Inflammatory macrophage (primary cell): Measurements from ENCODE around the gene TNKS1BP1.
"Not testable (repeated sequence)": the region's sequence is repeated elsewhere in the genome, so short reads cannot be mapped to it uniquely, and the experiment has no call there.

ENCODE experiments used
- DNase-seq, 2 donors: peaks; one replicate each; pipeline ENCODE4 v3.0.0-alpha.2; 2020 to 2022
- total RNA-seq, 18 experiments: gene quantifications; one replicate each; lab custom pipeline; 2026; ENCODE audit warnings: mixed read lengths in 6 of 18, inconsistent platforms in 2 of 18; lab: John Stamatoyannopoulos, UW

Gene TNKS1BP1, protein sequence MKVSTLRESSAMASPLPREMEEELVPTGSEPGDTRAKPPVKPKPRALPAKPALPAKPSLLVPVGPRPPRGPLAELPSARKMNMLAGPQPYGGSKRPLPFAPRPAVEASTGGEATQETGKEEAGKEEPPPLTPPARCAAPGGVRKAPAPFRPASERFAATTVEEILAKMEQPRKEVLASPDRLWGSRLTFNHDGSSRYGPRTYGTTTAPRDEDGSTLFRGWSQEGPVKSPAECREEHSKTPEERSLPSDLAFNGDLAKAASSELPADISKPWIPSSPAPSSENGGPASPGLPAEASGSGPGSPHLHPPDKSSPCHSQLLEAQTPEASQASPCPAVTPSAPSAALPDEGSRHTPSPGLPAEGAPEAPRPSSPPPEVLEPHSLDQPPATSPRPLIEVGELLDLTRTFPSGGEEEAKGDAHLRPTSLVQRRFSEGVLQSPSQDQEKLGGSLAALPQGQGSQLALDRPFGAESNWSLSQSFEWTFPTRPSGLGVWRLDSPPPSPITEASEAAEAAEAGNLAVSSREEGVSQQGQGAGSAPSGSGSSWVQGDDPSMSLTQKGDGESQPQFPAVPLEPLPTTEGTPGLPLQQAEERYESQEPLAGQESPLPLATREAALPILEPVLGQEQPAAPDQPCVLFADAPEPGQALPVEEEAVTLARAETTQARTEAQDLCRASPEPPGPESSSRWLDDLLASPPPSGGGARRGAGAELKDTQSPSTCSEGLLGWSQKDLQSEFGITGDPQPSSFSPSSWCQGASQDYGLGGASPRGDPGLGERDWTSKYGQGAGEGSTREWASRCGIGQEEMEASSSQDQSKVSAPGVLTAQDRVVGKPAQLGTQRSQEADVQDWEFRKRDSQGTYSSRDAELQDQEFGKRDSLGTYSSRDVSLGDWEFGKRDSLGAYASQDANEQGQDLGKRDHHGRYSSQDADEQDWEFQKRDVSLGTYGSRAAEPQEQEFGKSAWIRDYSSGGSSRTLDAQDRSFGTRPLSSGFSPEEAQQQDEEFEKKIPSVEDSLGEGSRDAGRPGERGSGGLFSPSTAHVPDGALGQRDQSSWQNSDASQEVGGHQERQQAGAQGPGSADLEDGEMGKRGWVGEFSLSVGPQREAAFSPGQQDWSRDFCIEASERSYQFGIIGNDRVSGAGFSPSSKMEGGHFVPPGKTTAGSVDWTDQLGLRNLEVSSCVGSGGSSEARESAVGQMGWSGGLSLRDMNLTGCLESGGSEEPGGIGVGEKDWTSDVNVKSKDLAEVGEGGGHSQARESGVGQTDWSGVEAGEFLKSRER (N-terminal part only)
- 4.9 to 68.5 (median 22.8) reads per million in 18 experiments for total RNA-seq

DNA sequence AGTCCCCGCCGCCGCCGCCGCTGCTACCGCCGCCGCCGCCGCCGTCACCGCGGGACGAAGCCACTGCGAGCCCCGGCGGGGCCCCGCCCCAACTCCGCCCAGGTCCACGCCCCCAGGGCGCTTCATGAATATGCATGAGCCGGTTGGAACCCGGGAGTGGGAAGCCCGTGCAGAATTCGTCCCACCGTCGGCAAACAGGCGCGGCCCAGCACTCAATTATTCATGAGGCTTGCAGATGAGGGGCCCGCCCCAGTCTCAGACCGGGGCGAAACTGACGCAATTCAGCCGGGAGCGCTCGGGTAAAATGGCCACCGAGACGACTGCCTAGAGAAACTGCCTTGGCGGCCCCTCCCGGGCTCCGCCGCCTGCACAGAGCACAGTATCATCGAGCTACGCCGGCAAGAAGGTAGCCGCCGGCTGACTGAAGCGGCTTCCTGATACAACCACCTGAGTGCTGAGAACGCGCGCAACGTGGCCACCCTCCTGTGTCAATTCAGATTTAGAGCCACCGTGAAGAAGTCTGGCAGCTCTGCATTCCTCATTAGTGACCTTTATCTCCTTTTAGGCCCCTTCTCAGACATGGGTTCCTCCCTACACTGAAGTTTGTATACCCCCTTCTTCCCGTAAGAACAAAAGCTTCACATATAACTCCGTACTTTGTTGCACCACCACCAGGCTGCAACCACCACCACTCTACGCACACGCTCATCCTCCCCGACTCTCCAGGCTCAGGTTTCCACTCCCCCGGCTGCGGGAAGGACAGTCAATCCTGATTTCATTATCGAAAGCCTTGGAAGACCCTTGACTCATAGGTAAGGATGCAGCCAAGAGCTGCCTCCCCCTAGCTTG is at the start of gene TNKS1BP1:
TSS of gene TNKS1BP1 (minus strand) at position 67 of the 849 bp plus-strand sequence. CDS start 3,067 bp downstream, outside the sequence.
- DNase-seq, result peak; percentile 95 to 97

DNA sequence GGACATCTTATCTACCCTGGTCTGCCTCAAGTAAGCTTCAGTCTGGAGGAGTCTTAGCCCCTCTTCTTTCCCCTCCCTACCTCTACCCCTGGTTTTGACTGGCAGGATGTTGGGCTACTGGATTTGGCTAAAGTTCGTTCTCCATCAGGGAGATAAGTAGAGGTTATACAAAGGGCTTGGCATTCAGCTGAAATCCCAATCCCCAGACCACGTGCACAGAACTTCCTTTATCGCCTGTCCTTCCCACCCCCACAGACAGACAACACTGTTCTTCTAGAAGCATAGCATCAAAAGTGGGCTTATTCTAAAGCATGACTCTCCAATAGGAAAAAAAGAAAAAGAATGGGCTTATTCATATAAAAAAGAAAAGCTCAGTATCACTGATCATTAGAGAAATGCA is 48.4 kb upstream of the TNKS1BP1 start:
- no peak for DNase-seq

DNA sequence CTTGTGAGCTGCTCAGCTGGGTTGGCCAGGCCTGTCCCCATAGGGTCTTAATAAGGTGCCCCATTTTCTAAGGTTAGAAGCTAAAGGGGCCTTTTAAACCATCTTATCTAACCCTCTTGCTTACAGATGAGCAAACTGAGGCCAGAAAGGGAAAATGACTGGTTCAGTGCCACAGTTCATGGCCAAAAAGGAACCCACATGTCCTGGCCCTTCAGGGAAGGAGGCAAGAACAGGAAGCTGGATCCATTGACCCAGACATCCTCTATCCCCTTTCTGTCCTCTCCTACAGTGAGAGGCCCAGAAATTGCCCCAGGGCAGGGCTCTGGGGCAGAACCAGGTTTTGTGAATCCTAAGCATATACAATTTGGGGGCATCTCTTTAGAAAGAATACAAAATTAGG is 46.2 kb upstream of the TNKS1BP1 start:
- DNase-seq, result peak; percentile 32 to 47

DNA sequence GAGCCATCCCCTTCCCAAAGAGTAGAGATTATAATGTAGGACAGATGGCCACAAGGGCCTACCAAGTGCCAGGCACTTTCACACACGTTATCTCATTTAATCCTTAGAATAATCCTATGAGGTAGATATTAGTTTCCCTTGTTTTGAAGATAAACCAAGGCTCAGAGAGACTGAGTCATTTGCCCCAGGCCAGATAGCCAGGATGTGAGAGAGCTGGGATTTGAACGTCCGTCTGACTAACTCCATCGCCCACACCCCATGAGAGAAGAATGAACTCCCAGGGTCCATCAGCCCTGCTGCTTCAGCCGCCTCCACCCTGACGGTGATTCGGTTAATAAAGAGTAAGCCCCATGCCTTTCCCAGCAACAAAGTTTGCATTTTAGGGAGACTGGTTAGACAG is 45.5 kb upstream of the TNKS1BP1 start:
- DNase-seq, result no peak

DNA sequence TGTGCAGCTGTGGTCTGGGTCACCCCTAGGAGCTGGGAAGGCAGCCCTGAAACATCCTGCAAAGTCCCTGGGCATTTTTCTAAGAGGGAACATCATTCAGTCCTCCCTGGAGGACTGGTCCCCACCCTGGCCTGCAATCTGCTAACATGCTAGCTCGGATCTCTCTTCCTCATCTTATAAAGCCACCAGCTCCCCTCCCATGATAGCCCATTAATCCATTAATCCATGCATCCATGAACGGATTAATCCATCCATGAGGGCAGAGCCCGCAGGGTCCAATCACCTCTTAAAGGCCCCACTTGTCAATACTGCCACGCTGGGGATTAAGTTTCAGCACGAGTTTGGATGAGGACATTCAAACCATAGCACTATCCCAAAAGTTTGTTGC is 44.1 kb upstream of the TNKS1BP1 start:
- no peak for DNase-seq

DNA sequence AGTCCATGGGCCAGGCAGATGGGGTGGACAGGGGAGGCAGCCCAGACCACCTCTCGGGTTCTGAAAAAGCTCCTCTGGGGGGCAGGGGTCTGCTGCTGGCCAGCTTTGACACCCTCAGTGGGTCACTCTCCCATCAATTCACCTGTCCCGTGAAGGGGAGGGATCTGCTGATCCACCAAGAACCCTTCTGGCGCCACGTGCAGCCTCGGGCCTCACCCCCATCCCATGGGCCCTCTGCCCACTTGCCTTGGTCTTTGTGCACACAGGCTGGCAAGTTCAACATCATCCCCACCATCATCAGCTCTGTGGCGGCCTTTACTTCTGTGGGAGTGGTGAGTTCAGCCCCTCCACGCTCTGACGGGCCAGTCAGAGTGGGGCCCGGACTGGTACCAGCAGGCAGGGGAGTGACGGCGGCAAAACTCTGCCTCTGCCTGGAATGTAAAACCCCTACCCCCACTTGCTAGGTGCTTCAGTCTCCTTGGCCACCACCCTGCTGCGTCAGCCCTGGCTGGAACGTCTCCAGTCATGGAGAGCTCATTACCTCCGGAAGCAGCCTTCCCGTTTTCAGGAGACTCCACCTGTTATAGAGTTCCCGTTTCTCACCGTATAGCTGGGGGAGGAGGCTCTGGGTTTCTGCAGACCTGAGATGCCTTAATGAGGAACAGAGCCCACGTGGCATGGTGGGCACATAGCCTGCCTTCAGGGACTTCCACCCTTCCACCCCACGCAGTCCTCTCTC is 43.5 kb upstream of the TNKS1BP1 start:
- DNase-seq, result peak; percentile 53 to 71

DNA sequence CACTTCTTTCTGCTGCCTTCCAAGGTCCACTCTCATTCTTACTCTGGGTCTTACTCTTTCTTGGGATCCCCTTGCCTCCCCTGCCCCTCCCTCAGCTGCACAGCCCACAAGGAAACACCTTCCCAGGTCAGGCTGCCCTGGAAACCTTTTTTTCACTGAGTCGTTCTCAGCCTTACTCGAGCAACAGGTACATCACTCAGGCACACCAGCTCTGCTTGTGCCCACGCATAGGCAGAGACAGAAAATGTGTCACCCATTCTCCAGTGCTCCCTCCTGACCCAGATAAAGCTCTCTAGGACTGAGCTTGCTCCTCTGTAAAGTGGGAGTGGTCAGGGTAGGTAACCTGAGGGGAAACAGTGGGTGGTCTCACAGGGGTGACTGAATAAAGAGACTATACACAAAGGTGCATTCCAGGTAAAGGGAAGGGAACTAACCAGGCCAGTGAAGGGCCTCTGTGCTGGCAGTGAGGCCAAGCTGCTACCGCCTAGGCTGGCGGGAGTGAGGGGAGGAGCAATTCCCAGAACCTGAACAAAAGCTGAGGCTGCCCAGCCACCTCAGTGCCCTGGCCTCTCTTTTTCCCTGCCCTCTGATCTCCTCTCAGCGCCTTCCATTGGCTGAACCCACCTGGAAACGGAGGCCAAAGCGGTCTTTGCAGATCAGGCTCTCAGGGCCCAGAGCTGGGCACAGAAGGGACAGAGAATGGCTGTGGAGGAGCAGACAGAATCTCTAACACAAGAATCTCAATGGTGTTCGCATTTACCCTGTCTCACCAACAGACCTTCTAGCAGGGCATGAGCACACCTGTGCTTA is 40.3 kb upstream of the TNKS1BP1 start:
- DNase-seq, result no peak

DNA sequence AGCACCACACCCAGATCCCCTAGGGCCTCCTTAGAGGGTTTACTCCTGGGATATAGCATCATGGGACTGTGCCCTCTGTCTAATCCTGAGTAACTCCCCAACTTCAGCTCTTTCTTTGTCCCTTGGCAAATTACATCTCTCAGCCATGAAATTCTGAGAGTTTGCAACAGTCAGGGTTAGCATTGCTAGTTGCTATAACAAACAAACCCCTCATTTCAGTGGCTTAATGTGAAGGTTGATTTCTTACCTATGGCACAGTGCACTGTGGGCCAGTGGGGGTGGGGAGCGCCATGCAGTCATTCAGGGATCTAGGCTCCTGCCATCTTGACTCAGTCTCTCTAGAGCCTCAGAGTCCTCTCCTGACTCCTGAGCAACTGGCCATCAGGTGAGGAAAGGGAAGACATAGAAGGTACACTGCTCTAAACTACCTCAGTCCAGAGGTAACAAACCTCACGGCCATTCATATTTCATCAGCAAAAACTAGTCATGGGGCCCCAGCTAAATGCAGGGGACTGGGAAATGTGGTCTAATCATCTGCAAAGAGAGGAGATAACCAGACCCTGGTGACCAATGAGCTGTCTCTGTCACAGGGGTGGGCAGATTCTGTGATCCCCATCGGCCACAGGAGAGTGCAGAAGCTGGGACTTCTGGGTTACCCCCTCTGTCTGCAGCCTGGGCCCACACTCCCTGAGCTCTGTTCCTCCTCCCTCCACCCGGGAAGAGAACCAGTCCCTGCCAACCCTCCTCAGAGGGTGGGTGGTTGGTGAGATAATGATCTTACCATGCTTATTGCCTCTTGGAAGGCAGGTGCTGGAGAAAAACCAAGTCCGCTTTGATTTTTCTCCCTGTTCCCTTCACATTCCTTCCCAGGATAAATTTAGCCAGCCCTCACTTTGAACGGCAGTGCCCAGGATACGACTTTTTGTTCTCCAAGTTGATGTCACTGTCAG is 38.7 kb upstream of the TNKS1BP1 start:
- DNase-seq, result no peak

DNA sequence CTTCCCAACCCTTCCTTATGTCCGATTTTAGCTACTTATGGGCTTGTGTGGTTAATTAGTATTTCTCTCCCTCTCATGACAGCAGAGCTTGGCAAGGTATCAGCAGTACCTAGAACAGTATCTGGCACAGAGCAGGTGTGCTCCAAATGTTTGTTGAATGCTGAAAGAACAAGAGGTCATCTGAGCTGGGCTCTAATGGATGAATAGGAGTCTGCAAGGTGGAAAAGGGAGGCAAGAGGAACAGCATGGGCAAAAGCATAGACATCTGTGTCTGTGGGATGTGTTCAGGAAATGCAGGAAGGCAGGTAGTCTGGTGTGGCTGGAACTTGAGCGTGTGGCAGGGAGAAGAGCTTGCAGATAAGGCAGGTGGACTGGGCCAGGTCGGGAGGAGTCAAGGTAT is 37.2 kb upstream of the TNKS1BP1 start:
- DNase-seq, result no peak

DNA sequence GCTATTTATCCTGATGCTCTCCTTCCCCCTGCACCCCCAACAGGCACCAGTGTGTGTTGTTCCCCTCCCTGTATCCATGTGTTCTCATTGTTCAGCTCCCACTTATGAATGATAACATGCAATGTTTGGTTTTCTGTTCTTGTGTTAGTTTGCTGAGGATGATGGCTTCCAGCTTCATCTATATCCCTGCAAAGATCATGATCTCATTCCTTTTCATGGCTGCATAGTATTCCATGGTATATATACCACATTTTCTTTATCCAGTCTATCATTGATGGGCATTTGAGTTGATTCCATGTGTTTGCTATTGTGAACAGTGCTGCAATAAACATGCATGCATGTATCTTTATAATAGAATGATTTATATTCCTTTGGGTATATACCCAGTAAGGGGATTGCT is 36.7 kb upstream of the TNKS1BP1 start:
- not testable (repeated sequence) for DNase-seq

DNA sequence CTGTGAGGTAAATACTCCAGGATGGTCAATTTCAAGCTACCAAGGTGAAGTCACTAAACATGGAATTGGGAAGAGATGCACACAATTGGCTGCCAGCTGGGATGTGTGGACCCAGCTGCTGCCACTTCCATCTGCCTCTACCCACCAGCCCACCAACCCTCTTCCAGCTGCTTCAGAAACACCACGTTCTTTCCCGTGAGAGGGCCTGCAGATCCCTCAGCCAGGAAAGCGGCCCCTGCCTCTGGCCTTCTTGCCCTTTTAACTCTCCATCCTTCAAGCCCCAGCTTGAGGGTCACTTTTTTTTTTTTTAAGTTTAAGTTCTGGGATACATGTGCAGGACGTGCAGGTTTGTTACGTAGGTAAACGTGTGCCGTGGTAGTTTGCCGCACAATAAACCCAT is 36.2 kb upstream of the TNKS1BP1 start:
- no peak for DNase-seq

DNA sequence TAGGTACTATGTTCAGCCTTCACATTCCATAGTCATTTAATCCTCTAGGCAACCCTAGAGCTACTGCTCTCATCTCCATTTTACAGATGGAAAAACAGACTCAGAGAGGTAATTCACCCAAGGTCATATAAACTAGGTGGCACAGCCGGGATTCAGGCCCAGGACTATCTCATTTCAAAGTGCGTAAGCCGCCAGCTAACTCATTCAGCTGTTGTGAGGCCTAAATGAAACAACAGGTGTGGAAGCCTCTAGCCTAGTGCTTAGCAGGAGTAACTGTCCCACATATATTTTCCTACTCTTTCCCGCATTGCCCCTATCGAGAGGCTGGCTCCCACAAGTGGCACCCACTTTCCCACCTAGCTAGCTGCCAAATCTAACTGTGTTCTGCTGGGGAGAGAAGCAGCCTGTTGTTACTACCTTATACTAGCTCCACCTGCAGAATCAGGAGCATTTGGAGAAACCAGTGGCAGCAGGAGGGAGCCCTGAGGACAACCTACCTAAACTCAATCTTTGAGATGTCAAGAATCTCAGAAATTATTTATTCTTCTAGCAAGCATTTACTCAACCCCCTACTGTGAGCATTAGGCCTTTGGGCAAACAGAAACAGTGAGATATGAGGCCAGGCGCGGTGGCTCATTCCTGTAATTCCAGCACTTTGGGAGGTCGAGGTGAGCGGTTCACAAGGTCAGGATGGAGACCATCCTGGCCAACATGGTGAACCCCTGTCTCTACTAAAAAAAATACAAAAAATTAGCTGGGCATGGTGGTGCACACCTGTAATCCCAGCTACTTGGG is 35.3 kb upstream of the TNKS1BP1 start:
- no peak for DNase-seq

DNA sequence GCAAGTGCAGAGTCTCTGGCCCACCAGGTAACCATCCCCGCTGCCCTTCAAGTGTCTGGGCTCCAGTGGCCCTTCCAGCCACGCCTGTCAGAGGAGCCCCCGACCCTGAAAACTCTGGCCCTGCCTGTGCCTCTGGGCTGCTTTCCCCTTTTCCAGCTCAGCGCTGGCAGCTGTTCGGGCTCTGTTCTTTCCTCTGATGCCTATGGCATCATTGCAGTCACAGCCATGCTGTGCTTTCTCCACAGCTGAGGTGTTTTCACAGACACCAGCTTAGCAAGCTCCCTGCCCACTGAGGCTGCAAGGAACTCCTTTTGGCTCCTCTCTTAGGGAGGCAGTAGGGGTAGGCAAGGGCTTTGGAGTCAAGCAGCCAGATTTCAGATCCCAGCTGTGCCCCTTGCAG is 34.6 kb upstream of the TNKS1BP1 start:
- no peak for DNase-seq

DNA sequence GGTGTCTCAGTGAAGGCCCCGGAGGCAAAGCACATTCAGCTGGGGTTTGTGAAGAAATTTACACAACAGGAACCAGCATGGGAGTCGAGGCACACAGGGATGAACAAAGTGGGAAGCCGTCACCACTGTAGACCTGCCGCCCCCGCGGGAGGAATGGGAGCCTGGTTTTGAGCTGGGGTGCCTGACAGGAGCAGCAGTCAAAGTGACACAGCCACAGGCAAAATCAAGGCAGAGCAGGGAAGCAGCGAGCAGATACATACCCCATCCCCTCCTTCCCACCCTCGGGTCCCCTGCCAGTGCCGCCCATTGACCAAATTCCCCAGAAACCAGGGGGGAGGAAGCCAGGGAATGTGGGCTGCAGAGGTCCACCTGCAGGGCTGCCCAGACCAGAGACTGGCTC is 34.2 kb upstream of the TNKS1BP1 start:
- DNase-seq, result no peak

DNA sequence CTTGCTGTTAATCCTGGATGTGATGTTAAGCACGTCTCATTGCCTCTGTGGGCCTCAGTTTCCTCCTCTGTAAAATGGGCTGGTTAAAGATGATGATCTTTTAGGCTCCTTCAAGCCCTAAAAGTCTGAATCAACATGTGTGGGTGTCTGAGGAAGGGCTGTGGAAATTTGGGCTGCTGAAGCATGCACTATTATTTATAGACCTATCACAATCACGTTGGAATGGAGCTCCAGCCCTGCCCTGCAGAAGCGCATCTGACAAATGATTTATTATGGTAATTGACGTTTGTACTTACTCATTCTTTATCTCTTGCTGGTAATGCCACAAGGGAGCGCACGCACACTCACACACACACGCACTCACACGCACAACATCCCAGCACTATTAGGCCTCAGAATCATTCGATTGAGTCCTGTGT is 33.8 kb upstream of the TNKS1BP1 start:
- peak; percentile 24 to 56 for DNase-seq

DNA sequence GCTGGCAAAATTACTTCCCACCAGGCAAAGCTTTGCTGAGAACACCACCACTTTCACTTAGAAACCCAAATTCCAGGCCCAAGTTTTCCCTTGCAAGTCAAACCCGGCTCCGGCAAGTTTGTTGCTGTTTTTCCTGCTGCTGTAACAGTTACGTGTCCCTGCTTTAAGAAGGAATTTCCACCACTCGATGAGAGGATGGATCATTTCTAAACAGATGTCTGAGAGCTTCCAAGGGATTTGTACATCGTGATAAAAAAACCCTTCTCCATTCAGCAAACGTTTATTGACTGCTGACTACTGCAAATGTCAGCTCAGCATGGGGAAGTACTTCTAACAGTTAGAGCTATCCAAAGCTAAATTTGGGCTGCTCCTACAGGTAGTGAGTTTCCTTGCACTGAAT is 33.1 kb upstream of the TNKS1BP1 start:
- DNase-seq, result no peak

DNA sequence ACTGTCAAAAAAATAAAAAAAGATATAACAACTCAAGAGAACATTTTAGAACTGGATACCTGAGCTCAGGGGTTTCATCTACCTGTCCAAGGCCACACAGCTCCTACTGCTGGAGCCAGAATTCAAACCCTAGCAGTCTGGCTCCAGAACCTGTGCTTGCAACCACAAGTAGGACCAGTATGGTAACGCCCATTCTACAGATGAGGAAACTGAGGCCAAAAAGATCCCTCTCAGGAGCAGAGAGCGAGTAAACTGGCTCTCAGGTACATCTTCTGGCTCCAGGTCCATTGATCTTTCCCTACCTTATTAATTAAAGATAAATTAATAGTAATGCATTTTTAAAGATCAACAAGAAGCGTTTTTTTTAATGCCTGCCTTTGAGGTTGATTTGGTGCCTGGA is 32.6 kb upstream of the TNKS1BP1 start:
- DNase-seq, result no peak

DNA sequence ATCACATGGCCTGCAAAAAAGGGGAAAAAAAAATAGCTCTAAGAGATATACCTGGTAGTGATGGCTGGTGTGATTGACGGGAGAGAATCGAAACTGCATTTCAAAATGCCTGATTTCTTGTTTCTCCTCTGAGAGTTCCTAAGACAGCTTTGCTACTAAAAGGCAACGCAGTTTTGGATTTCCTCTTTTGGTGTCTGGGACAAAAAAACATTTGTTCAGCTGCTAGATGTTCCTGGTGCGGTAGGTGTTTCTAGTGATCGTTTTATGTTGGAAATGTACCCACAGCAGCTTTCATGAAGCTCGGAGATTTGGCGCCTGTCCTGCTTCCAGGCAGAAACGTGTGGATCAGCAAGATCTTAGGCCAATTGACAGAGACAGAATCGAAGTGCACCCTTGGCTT is 31.5 kb upstream of the TNKS1BP1 start:
- peak; percentile 50 to 66 for DNase-seq
